HG03097 (cell line): ENCODE results near the gene KIF23.

Experiments
- ATAC-seq: cut with Tn5 transposase; IDR thresholded peaks from one replicate; pipeline ENCODE4 v1.9.1; 2021; ENCODE audit not compliant: unreplicated experiment, low FRiP score

Gene KIF23

DNA sequence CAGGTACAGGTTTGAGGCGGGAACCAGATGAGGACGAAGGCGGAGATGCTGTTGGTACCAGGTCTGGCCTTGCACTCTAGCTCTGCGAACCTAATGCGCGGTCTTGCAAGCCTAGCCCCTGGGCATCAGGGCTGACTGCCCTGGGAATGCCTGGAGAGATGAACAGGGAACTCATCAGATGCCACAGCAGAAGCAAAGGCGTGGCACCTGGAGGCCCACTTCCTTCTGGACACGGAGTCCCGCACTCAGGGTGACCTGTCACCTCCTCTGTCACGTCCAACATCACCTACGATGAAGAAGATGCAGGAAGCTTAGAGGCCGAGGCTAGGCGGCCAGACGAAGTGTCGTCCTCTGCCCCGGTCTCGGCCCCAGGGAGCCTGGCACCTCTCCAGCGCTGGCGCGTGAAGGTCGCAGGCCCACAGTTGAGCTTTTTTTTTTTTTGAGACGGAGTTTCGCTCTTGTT lies 47.9 kb downstream of the KIF23 start:
- ATAC-seq = peak; percentile 6

DNA sequence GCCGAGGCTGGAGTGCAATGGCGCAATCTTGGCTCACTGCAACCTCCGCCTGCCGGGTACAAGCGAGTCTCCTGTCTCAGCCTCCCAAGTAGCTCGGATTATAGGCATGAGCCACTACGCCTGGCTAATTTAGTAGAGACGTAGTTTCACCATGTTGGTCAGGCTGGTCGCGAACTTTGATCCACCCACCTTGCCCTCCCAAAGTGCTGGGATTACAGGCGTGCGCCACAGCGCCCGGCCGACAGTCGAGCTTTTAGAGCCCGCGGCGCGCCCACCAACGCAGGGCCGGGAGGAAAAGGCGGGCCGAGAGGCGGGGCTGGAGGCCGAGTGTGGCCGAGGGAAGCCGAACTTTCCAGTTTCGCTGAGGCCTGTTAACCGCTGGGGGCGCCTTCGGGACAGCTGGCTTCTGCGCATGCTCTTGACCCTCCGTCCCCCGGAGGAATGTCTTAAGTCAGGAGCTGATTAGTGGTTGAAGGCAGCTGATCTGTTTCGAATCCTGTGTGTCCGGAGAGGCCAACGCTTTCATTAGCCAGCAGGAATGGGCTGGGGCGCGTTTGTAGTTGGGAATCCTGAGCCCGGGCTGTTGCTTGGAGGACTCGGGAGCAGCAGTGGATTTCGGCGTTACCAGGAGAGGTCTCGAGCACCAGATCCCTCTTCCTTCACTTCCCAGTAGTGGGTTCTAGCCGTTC lies 48.5 kb downstream of the KIF23 start:
- peak; percentile 84 for ATAC-seq

GRCh38 chr15:69463182-69463756 lies 49.1 kb downstream of the KIF23 start:
- ATAC-seq = no peak

DNA sequence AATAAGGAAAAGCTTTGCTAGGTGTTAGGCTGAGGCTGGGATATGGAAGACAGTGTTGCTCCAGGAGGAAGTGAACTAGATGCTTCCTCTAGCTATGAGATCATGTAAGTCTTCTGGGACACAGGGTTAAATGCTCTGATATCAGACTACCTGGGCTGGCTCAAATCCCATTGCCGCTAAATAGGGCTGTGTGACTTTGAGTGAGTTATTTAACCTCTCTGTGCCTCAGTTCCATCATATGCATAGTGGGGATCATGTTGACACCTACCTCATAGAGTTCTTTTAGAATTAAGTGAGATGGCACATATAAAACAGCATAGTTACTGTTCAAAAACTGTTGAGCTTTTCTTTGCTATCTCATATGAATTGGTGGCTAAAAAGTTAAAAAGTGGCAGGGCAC lies 51.1 kb downstream of the KIF23 start:
- ATAC-seq = no peak

DNA sequence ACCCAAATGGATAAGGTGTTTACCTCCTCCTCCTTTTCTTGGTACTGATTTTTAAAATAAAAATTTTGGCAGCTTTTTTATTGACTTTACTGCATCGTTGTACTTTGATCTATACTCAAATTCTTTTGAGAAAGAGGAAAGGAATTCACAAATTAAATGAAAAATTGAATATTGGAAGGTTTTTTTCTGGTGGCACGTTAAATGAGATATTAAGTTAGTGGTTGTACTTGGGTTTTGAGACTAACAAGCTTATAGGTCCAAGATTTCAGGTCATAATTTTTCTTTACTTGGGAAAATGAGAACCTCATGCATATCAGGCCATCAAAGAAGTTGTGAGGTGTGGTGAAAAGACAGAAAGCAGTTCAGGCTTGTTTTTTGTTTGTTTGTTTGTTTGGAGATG lies 52.6 kb downstream of the KIF23 start:
- ATAC-seq = no peak

GRCh38 chr15:69467636-69468035 lies 53.5 kb downstream of the KIF23 start:
- ATAC-seq = no peak

GRCh38 chr15:69468241-69469121 lies 54.3 kb downstream of the KIF23 start:
- ATAC-seq = no peak

DNA sequence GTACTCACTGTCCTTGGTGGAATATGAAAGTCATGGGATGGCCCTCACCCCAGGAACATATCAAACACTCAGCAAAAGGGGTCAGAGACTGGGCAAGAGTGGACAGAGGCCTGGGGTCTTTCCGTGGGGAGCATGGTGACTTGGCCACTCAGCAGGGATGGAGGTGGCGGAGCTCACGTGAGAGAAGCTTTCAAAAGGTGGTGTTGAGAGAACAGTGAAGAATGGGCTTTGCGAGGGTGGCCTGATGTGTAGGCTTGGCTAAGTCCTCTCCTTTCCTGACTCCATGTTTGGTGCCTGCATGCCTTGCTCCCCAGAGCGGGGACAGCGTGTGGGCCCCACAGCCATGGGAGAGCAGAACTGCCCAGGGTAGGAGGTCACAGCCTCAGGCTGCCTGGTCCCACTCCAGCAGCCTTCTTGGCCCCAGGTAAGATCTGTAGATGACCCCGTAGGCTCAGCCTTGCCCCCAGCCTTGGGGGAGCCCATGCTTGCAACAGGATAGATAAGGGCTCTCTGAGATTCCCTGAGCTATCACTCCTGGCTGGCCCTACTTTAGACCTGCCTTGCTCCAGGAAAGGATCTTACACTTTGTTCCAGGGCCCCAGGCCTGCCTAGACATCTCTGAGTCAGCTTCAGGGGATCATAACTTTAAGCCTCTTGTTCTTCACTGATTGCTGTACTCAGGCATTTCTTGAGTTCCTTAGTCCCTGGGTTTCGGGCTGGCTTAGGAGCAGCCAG lies 55.5 kb downstream of the KIF23 start:
- ATAC-seq = no peak

- no peak for ATAC-seq
Measured at GRCh38 chr15:69472046-69472445, 57.9 kb downstream of the KIF23 start.

GRCh38 chr15:69472562-69472961 lies 58.4 kb downstream of the KIF23 start:
- ATAC-seq = no peak

DNA sequence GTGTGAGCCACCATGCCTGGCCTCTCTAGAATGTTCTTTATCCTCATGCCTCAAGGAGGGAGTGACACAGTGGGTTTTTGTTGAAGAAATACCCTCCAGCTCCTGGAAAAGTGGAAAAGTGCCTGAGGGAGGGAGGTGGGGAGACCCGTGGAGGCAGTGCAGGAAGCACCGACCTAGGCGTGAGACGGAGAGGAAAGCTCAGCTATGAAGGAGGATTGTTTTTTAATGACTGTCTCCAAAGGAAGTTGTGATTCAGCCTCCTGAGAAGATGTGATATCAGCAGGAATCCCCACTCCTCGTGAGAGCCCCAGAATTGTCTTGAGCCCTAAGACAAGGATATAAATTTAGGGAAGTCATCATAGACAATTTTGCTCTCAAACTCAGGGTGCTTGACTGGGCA lies 60.1 kb downstream of the KIF23 start:
- no peak for ATAC-seq

DNA sequence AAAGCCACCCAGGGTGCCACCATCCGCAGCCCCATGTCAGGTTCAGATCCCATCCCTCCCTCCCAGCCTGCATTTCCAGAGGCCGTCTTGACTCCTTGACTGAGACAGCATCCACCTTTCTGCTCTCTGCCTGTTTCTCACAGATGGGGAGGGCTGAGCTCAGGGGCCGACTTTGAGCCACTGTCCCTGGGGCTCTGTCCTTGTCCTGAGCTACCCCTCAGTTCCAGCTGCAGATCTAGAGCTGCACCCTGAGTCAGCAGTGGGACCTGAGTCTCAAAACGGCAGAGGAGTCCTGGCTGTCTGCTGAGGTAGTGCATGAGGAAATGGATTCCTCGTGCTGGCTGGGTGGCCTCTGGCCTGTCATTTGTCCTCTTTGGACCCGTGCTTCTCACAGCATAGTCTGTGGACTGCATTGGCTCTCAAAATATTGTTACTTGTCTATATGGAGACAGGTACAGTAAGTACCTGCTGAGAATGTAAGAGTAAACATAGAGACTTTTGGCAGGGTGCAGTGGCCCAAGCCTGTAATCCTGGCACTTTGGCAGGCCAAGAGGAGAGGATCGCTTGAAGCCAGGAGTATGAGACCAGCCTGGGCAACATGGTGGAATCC lies 60.8 kb downstream of the KIF23 start:
- no peak for ATAC-seq

DNA sequence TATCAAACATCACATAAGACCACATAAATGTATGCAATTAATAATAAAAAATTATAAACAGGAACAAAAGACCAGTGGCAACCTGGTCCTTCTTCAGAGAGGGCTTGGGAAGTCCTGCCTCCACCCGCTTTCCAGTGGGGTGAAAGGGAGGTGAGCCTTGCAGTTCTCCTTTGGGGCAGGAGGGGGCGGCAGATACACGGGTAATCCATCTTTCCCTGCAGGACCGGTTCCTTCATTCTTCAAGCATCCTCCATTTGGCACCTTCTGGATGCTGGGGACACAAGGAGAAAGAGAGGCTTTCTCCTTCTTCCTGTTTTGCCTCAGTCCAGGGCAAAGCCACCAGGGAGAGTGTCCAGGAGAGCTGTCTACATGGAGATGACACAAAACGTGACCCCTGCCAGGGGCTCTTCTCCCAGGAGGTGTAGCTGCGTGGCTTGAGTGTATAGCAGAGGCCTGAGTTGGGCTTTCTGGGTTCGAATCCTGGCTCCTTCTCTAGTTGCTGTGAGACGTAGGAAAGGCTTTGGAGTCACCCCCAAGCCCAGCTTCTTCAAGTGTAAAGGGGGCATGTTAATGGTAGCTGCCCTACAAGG lies 61.7 kb downstream of the KIF23 start:
- ATAC-seq = no peak

DNA sequence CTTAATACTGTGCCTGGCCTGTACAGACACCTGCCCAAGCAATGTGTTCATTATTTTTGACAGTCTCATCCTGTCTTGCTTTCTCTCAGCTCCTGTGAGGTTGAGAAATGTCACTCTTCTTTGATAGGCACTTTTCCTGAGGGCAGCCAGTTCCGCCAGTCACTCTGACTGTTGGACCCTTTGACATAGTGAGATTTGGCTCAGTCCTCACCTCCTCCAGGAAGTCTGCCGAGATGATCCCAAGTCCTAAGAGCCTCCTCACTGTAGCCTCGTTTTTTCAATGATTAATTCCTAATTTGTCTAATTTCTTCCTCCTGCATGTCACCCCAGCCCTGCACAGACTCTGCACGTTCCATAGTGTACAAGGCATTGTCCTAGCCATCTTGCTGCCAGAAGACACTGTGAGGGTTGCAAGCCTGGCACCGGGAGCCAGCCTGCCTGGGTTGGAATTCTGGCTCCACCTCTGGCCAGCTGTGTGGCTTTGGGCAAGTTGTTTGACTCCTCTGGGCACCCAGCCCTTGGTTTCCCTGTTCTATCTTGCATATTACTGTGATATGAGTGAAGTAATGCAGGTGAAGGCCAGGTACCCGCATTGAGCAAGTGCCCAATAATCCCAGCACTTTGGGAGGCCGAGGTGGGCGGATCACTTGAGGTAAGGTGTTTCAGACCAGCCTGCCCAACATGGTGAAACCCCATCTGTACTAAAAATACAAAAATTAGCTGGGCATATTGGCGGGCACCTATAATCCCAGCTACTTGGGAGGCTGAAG lies 62.7 kb downstream of the KIF23 start:
- no peak for ATAC-seq

GRCh38 chr15:69478259-69478781 lies 64.2 kb downstream of the KIF23 start:
- ATAC-seq = no peak

DNA sequence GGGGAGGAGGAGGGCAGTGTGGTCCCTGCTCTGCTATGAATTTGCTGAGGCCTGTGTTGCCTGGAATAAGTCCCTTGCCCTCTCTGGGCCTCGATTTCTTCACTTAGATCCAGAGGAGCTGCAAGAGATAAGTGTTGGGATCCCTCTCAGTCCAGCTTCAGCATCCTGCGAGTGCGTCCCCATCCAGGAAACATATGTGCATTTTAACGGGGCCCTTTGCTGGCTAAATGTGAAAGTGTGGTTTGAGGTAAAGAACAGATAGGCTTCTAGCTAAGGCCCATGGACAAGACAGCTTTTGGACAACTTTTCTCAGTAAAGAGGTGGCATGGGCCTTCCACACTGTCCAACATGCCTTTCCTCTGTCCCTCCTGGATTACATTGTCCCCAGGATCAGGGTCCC lies 64.9 kb downstream of the KIF23 start:
- ATAC-seq = no peak

- no peak for ATAC-seq
Measured at GRCh38 chr15:69479971-69480370, 65.8 kb downstream of the KIF23 start.

DNA sequence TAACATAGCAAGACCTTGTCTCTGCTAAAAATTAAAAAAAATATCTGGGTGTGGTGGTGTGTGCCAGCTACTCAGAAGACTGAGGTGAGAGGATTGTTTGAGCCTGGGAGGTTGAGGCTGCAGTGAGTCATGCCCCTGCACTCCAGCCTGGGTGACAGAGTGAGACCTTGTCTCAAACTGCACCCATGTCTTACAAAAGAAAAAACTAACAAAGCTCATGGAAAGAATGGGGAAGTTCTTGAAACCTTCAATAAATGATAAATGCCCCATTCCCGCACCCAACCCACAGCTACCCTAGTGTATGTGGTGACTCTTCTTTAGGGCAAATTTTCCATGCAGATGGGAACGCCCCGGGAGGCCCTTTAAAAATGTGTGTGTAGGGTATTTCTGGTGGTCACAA lies 66.8 kb downstream of the KIF23 start:
- ATAC-seq = no peak

GRCh38 chr15:69482686-69483256 lies 68.6 kb downstream of the KIF23 start:
- ATAC-seq = no peak
